Neutrophil (primary cell): ENCODE data around the gene SLC12A8.

Source experiments
- H3K27ac ChIP-seq: fragments of 200-600 bp; sonication (generic); 2 replicates; pipeline ENCODE4 v1.5.1; 2016; ENCODE audit warnings: mild to moderate bottlenecking, moderate library complexity
- H3K27me3 ChIP-seq: fragments of 200-600 bp; sonication (generic); 2 replicates; pipeline ENCODE4 v1.6.0; 2016; ENCODE audit warnings: mild to moderate bottlenecking
- H3K36me3 ChIP-seq: fragments of 200-600 bp; sonication (generic); 2 replicates; pipeline ENCODE4 v1.5.1; 2017
- H3K4me1 ChIP-seq, 2 experiments: fragments of 200-600 bp in 1 of 2; sonication (generic) in 1 of 2; 1 replicate in 1 of 2; 2 replicates in 1 of 2; pipeline versions ENCODE4 v1.5.1 to v1.6.1; 2013 to 2016; ENCODE audit warnings: low read depth in 1 of 2, low read length in 1 of 2, mild to moderate bottlenecking in 1 of 2, moderate library complexity in 1 of 2; ENCODE audit not compliant: control insufficient read depth in 1 of 2, insufficient read depth in 1 of 2
- H3K4me3 ChIP-seq, 2 experiments: fragments of 200-600 bp in 1 of 2; sonication (generic) in 1 of 2; 1 replicate in 1 of 2; 2 replicates in 1 of 2; pipeline ENCODE4 v1.5.1; 2013 to 2016; ENCODE audit warnings: low read depth in 1 of 2, low read length in 1 of 2, mild to moderate bottlenecking in 1 of 2, moderate library complexity in 1 of 2
- H3K9me3 ChIP-seq: fragments of 200-600 bp; sonication (generic); 2 replicates; pipeline ENCODE4 v1.5.1; 2016
- CTCF ChIP-seq: fragments of 200-600 bp; sonication (generic); IDR thresholded peaks from 2 replicates; pipeline ENCODE4 v1.5.1; 2016; ENCODE audit warnings: antibody characterized with exemption

Gene SLC12A8

GRCh38 chr3:125062904-125063618 lies 149.5 kb downstream of the SLC12A8 start:
- no peaks in the 10 kb centered on the region for H3K36me3 ChIP-seq
- no peaks in the 10 kb centered on the region for H3K9me3 ChIP-seq
- H3K27me3 ChIP-seq, result peaks cover 49% of the 10 kb centered on the region
- no peak for TF ChIP-seq CTCF
- H3K4me1 ChIP-seq, result no peaks in the 10 kb centered on the region
- no peak overlapping the region for H3K27ac ChIP-seq
- H3K4me3 ChIP-seq, result no peak overlapping the region

GRCh38 chr3:125061646-125062045 lies 150.9 kb downstream of the SLC12A8 start:
- no peaks in the 10 kb centered on the region for H3K36me3 ChIP-seq
- H3K9me3 ChIP-seq, result no peaks in the 10 kb centered on the region
- no peak overlapping the region for H3K4me3 ChIP-seq
- peaks cover 0 to 2% of the 10 kb centered on the region in 2 experiments for H3K4me1 ChIP-seq
- H3K27me3 ChIP-seq, result peaks cover 63% of the 10 kb centered on the region
- H3K27ac ChIP-seq, result no peak overlapping the region
- TF ChIP-seq CTCF, result no peak

DNA sequence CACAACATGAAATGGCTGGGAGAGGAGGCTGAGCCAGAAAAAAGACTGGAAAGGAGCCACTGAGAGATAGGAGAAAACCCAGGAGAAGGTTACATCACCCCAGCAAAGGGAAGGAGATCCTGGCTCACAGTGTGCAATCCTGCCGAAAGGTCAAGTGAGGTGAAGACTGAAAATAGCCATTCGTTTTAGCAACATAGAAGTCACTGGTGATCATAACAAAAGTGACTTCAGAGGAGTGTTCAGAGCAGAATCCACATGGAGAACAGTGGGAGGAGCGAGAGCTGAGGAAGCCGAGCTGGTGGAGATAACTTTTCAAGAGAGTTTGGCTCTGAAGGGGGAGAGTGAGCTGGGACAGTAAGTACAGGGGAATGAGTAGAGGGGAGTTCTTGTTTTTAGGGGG lies 151.4 kb downstream of the SLC12A8 start:
- Histone ChIP-seq H3K27ac (no peak overlapping the region), H3K4me3 (no peak overlapping the region), H3K27me3 (peaks cover 68% of the 10 kb centered on the region), H3K36me3 (no peaks in the 10 kb centered on the region), H3K9me3 (no peaks in the 10 kb centered on the region), H3K4me1 (peaks cover 3 to 7% of the 10 kb centered on the region in 2 experiments)
- no peak for TF ChIP-seq CTCF

DNA sequence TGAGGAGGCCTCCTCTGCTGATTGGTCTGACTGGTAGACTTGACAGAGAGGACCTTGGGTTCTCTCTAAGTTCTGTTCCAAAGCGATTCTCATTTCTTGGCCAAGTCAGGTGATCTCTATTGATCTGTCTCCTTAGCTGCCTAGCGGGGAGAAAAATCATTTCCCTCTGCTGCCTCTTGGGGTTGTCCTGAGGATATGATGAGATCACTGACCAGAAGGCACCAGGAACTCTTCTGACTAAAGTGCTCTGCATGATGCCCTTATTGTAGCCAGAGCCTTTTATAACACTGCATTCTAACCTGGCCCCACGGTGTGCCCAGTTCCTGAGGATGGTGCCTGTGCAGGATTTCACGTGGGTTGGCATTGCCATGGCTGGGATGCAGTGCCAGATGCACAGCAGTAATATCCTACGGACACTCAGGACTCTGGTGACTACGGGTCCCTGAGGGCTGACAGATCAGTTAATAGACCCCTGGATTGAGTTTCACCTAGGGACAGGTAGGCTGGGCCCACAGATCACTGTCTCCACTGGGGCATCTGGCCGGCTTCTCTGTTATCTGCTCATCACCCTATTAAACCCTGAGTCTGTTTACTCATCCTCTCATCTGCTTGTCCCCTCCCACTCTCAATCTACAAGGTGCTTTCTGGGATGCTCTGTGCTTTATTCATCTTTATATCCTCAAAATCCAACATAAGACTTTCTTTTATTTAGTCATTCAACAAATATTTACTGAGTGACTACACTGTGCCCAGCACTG lies 152.9 kb downstream of the SLC12A8 start:
- Histone ChIP-seq H3K36me3 (no peaks in the 10 kb centered on the region), H3K4me1 (peaks cover 14 to 16% of the 10 kb centered on the region in 2 experiments), H3K27ac (no peak overlapping the region), H3K27me3 (peaks cover 81% of the 10 kb centered on the region), H3K9me3 (no peaks in the 10 kb centered on the region), H3K4me3 (no peak overlapping the region)
- TF ChIP-seq CTCF, result no peak

DNA sequence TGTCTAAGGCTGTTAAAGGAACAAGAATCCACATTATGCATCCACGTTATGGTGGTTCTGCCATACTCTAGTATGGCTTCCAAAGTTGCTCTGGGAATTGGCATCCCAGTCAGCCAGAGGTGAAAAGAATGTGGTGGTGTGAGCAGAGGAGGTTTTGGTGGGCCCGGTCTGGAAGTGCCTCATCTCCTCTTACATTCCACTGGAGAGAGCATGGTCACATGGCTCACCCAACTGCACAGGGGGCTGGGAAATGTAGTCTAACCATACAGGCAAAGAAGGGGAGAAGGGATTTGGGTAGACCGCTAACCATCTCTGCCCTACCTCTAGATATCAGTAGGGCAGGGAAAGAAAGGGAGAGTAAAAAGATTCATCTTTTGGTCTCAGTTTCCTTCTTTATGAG lies 153.6 kb downstream of the SLC12A8 start:
- Histone ChIP-seq H3K36me3 (no peaks in the 10 kb centered on the region), H3K4me1 (peaks cover 17 to 20% of the 10 kb centered on the region in 2 experiments), H3K27me3 (peaks cover 85% of the 10 kb centered on the region), H3K4me3 (no peak overlapping the region), H3K27ac (no peak overlapping the region), H3K9me3 (no peaks in the 10 kb centered on the region)
- TF ChIP-seq CTCF, result no peak
